Stimulated activated CD4-positive, alpha-beta T cell treated with anti-CD3 and anti-CD28 coated beads, Interleukin-1b, Interleukin-23, amount 100 ng/mL, for 48 hours (primary cell): ENCODE results near the gene DGAT2.

Experiments used
- DNase-seq: peaks from one replicate; pipeline ENCODE4 v3.0.0-alpha.2; 2020

Gene DGAT2

DNA sequence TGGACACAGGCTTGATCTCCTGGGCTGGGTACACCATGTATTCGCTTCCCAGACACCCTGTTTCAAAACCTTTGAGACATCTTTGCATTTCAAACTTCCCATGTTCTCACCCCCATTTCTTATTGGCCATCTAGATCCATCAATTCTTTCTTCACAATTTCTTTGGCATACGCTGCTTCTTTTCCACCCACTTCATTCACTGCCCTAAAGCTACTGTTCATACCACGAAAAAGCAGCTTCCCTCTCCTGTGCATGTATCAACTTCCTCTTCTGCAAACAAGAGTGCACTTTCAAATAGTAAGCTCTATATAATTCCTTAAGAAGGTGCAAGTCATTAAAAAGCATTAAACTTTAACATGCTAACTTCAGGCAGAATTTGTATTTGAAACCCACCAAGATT is 67.8 kb downstream of the DGAT2 start:
- no peak for DNase-seq

- no peak for DNase-seq
Measured at GRCh38 chr11:75839851-75840250, 71.3 kb downstream of the DGAT2 start.

DNA sequence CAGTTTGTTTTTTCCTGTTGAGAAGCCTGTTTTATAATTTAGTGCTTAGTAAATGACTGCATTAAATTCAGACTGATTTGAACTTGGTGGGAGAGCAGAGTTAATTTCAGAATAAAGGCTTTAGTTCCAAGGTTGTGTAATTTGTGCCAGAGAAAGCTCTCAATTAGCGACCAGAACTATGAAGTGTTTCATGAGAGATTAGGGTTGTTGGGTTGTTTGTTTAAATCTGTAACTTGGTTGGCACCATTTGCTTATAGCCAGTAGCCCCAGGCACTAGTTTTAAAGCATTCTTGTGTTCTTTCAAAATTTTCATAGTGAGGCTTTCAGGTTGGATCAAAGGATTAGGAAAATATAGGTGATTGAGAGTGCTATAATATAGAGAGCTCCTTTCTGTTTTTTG is 71.9 kb downstream of the DGAT2 start:
- DNase-seq: no peak

DNA sequence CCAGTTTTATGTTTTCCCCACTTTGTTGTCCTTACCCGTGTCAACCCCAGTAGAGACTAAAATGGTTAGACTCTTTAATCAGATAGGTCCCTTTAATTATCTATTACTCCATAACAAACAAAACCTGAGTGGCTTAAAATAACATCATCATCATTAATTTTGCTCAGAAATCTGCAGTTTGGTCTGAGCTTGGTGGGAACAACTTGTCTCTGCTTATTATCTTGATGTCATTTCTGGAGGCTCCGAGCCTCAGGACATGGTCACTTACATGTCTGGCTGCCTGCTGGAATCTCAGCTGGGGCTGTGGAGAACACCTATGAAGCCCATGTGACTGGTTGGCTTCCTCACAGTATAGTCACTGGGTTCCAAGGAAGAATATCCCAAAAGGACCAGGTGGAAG is 73.2 kb downstream of the DGAT2 start:
- no peak for DNase-seq

GRCh38 chr11:75845324-75845723 is 76.7 kb downstream of the DGAT2 start:
- DNase-seq: no peak

DNA sequence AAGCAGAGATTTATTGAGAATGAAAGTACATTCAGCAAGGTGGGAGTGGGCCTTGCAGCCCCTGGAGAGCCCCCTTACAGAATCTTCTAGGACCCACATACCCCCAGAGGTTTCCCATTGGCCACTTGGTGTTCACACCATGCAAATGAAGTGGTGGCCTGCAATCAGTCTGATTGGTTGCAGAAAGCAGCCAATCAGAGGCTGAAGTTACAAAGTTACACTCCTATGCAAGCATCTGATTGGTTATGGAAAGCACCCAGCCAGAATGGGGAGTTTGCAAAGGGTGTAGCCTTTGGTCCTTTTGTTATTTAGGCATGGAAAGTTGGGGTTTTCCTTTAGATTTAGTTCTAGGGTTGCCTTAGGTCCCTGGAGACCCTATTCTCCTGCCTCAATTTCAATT is 81.3 kb downstream of the DGAT2 start:
- no peak for DNase-seq

DNA sequence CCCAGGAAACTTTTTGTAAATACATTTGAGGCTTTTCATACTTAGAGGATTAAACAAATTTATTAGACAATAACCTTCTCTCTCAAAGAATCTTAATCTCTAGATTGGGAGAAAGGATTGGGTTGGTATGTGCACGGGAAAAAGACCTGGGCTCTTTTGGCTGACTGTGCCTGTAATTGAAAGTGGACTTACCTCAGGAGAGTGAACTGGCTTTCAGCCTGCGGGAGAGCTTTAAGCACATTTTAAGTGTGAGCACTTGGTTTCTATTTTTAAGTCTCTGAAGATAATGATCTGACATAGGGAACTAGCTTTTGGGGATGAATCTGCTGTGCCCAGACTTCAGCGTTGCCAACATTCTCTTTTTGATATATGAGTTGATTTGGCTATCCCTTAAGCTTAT is 82.2 kb downstream of the DGAT2 start:
- DNase-seq: no peak
